Measurements from ENCODE around the gene TNIK. TPM values are rescaled to one million over a fixed set of nuclear protein-coding genes. Genes with fewer than 3 reads are reported as not detected.
A peak's percentile ranks its signal among the peaks of the same experiment; 100 is the strongest.

TNIK gene
- total RNA-seq, 1 donor from 2014 or later, result 1.1 TPM

DNA sequence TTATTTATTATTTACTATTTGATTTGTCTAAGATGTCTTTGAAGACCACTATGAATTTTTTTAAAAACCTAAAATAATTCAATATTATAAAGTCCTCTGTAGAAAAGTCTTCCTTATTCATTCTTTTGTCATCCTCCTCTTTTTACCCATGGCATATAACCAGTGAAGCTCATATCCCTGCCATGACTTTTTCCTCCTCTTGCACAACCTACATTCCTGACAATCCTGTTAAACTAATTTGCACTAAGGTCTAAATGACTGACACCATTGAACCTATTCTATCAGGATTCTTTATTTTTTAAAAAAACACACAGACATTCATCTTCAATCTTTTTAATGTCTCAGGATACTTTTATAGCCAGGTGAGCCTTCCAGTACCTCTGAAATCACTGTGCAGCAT, 273.8 kb downstream of the TNIK start:
- no peak for FAIRE-seq
- TF ChIP-seq CTCF (IDR thresholded peaks at IDR 0.05; ENCODE audit: insufficient read depth, low read length, severe bottlenecking), result no peak
- Histone ChIP-seq H3K27me3 (ENCODE audit: control insufficient read depth, insufficient read depth, low read length) (no peaks in the 10 kb centered on the region), H3K36me3 (ENCODE audit: control insufficient read depth, insufficient read depth, low read length) (no peaks in the 10 kb centered on the region), H3K4me3 (ENCODE audit: low read depth, low read length) (no peak overlapping the region)
- peak; percentile 47 for DNase-seq (ENCODE audit: low read depth)

DNA sequence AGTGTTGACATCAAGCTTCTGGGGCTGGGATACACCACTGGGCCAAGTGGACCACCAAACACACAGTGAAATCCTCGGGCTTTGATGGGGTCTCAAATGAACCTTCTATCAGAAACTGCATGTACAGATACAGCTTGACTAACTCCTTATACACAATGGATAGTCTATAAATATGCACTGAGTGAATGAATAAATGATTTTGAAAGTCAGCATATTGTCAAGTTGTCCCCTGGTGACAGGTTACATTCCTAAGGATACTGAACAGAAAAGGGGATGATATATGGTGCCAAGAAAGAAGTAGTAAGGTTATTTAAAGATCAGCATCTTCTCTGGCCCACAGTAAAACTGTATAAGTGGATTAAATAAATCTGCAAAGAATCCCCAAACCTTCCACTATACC, 274.2 kb downstream of the TNIK start:
- Histone ChIP-seq H3K36me3 (ENCODE audit: control insufficient read depth, insufficient read depth, low read length) (no peaks in the 10 kb centered on the region), H3K4me3 (ENCODE audit: low read depth, low read length) (no peak overlapping the region), H3K27me3 (ENCODE audit: control insufficient read depth, insufficient read depth, low read length) (no peaks in the 10 kb centered on the region)
- FAIRE-seq (no peak), DNase-seq (ENCODE audit: low read depth) (no peak)
- no peak for TF ChIP-seq CTCF (IDR thresholded peaks at IDR 0.05; ENCODE audit: insufficient read depth, low read length, severe bottlenecking)

- H3K36me3 ChIP-seq (ENCODE audit: control insufficient read depth, insufficient read depth, low read length), result no peaks in the 10 kb centered on the region
- DNase-seq (ENCODE audit: low read depth) (no peak), FAIRE-seq (no peak)
- TF ChIP-seq CTCF (IDR thresholded peaks at IDR 0.05; ENCODE audit: insufficient read depth, low read length, severe bottlenecking), result no peak
- no peaks in the 10 kb centered on the region for H3K27me3 ChIP-seq (ENCODE audit: control insufficient read depth, insufficient read depth, low read length)
- no peak overlapping the region for H3K4me3 ChIP-seq (ENCODE audit: low read depth, low read length)
Observed at GRCh38 chr3:171184372-171184771, 275.8 kb downstream of the TNIK start.

GRCh38 chr3:171183042-171183441, 277.2 kb downstream of the TNIK start:
- no peak for DNase-seq (ENCODE audit: low read depth)
- Histone ChIP-seq H3K27me3 (ENCODE audit: control insufficient read depth, insufficient read depth, low read length) (no peaks in the 10 kb centered on the region), H3K4me3 (ENCODE audit: low read depth, low read length) (no peak overlapping the region), H3K36me3 (ENCODE audit: control insufficient read depth, insufficient read depth, low read length) (no peaks in the 10 kb centered on the region)
- peak; percentile 15 for TF ChIP-seq CTCF (IDR thresholded peaks at IDR 0.05; ENCODE audit: insufficient read depth, low read length, severe bottlenecking)
- FAIRE-seq, result no peak

GRCh38 chr3:171181907-171182690, 278.1 kb downstream of the TNIK start:
- no peak overlapping the region for H3K4me3 ChIP-seq (ENCODE audit: low read depth, low read length)
- FAIRE-seq (no peak), DNase-seq (ENCODE audit: low read depth) (peak; percentile 73)
- no peaks in the 10 kb centered on the region for H3K36me3 ChIP-seq (ENCODE audit: control insufficient read depth, insufficient read depth, low read length)
- H3K27me3 ChIP-seq (ENCODE audit: control insufficient read depth, insufficient read depth, low read length), result no peaks in the 10 kb centered on the region
- TF ChIP-seq CTCF (IDR thresholded peaks at IDR 0.05; ENCODE audit: insufficient read depth, low read length, severe bottlenecking), result no peak

DNA sequence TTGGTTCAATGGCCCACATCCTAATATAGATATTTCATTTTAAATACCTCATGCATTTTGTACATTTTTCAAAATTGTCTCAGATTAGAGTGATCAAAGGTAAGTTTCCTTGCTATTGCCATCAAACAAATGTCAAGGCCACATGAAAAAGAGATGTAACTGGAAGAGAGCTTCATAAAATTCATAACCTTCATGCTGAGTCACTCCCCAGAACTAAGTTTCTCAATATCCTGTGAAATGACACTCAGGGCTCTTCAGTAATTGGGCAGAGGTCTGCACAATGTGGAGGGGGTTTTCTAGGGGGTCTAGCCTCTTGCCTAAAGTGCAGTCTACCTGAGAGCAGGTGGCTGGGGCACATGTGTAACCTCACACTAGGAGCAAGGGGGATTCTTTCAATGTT, 281.5 kb downstream of the TNIK start:
- no peak for FAIRE-seq
- Histone ChIP-seq H3K27me3 (ENCODE audit: control insufficient read depth, insufficient read depth, low read length) (no peaks in the 10 kb centered on the region), H3K36me3 (ENCODE audit: control insufficient read depth, insufficient read depth, low read length) (no peaks in the 10 kb centered on the region), H3K4me3 (ENCODE audit: low read depth, low read length) (no peak overlapping the region)
- DNase-seq (ENCODE audit: low read depth), result peak; percentile 29
- no peak for TF ChIP-seq CTCF (IDR thresholded peaks at IDR 0.05; ENCODE audit: insufficient read depth, low read length, severe bottlenecking)
